Nephron (organoid): ENCODE data around the gene GPR183.

Experiments used
- H3K27ac Mint-ChIP-seq, 3 experiments: 2 replicates each; pipeline ENCODE4 v1.8.0; 2020; ENCODE audit warnings: mixed read lengths in 3 of 3, mild to moderate bottlenecking in 2 of 3, moderate library complexity in 1 of 3
- H3K27me3 Mint-ChIP-seq: 2 replicates; pipeline ENCODE4 v1.8.0; 2021; ENCODE audit warnings: low read depth, mild to moderate bottlenecking, moderate library complexity, mixed read lengths
- H3K36me3 Mint-ChIP-seq: 2 replicates; pipeline ENCODE4 v1.8.0; 2020; ENCODE audit warnings: low read depth, mixed read lengths
- H3K4me1 Mint-ChIP-seq: 2 replicates; pipeline ENCODE4 v1.8.0; 2020; ENCODE audit warnings: mixed read lengths
- H3K4me3 Mint-ChIP-seq, 3 experiments: 2 replicates each; pipeline ENCODE4 v1.8.0; 2020; ENCODE audit warnings: mild to moderate bottlenecking in 3 of 3, mixed read lengths in 3 of 3, moderate library complexity in 2 of 3
- H3K9me3 Mint-ChIP-seq: 2 replicates; pipeline ENCODE4 v1.8.0; 2020; ENCODE audit warnings: mixed read lengths
- TF ChIP-seq, protein P1 (sequence below), 3 experiments: fragments of 200-600 bp; sonication (generic); IDR thresholded peaks; one replicate each; pipeline ENCODE4 v1.5.0; 2021; ENCODE audit warnings: antibody characterized with exemption in 3 of 3; ENCODE audit not compliant: unreplicated experiment in 3 of 3

GPR183 gene, protein sequence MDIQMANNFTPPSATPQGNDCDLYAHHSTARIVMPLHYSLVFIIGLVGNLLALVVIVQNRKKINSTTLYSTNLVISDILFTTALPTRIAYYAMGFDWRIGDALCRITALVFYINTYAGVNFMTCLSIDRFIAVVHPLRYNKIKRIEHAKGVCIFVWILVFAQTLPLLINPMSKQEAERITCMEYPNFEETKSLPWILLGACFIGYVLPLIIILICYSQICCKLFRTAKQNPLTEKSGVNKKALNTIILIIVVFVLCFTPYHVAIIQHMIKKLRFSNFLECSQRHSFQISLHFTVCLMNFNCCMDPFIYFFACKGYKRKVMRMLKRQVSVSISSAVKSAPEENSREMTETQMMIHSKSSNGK

GRCh38 chr13:99307247-99307646 lies at the start of gene GPR183:
Gene GPR183 (minus strand): TSS chr13:99307399. CDS start chr13:99296145, 11,254 bp downstream.
- H3K27me3 Mint-ChIP-seq = peaks cover 3% of the 10 kb centered on the region
- TF ChIP-seq, protein P1, sequence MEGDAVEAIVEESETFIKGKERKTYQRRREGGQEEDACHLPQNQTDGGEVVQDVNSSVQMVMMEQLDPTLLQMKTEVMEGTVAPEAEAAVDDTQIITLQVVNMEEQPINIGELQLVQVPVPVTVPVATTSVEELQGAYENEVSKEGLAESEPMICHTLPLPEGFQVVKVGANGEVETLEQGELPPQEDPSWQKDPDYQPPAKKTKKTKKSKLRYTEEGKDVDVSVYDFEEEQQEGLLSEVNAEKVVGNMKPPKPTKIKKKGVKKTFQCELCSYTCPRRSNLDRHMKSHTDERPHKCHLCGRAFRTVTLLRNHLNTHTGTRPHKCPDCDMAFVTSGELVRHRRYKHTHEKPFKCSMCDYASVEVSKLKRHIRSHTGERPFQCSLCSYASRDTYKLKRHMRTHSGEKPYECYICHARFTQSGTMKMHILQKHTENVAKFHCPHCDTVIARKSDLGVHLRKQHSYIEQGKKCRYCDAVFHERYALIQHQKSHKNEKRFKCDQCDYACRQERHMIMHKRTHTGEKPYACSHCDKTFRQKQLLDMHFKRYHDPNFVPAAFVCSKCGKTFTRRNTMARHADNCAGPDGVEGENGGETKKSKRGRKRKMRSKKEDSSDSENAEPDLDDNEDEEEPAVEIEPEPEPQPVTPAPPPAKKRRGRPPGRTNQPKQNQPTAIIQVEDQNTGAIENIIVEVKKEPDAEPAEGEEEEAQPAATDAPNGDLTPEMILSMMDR (IDR thresholded peaks at IDR 0.05; ENCODE audit: unreplicated experiment in 3 of 3) = no peak
- peak within 1 kb of the TSS in 2 of 3 experiments; percentile 8 to 45 for H3K27ac Mint-ChIP-seq

DNA sequence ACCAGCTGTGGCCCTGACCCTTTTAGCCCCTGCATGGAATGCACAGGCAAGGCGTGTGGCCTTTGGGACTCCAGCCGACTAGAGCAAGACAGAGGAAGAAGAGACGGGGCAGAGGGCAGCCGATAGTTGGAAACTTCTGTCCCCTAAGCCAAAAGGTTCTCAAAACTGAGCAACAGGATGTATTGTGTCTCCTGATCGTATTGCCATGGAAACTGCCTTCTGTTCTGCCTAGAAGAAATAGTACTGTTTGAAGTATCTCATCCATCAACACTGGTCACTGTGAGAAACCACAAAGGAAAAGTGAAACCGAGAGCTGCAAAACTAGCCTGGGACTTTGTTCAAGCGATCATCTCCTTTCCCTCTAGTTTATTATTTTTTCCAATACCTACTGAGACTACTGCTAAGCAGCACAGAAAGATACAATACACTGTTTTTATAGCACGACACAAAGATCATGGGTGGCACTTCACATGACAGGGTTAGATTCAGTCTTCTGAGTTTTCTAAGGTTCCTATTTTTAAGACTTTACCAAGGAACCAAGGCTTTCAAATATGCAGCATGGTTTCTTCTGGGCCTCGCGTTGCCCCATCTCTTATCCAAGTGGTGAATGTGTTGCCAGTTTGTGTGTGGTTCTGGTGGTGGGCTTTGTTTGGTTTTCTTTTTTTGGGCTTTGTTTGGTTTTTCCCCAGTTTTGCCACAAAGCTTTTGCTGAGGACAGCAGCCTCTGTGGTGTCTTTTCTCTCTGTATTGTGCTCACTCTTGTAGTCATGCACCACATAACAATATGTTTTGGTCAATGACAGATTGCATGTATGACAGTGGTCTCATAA lies 49.3 kb upstream of the GPR183 start:
- peaks cover 4% of the 10 kb centered on the region for H3K27me3 Mint-ChIP-seq
- H3K9me3 Mint-ChIP-seq = no peaks in the 10 kb centered on the region
- H3K27ac Mint-ChIP-seq = peak overlapping the region; percentile 25 to 57 (median 34)
- H3K4me3 Mint-ChIP-seq = no peak overlapping the region
- peaks cover 75% of the 10 kb centered on the region for H3K36me3 Mint-ChIP-seq
- TF ChIP-seq, protein P1 (IDR thresholded peaks at IDR 0.05; ENCODE audit: unreplicated experiment in 3 of 3) = no peak
- peaks cover 12% of the 10 kb centered on the region for H3K4me1 Mint-ChIP-seq

More at GRCh38 chr13:99307247-99307646, at the start of gene GPR183:
- H3K9me3 Mint-ChIP-seq = no peaks in the 10 kb centered on the region
- H3K36me3 Mint-ChIP-seq = peaks cover 13% of the 10 kb centered on the region
- H3K4me1 Mint-ChIP-seq = peaks cover 42% of the 10 kb centered on the region
- H3K4me3 Mint-ChIP-seq = no peak within 1 kb of the TSS

DNA sequence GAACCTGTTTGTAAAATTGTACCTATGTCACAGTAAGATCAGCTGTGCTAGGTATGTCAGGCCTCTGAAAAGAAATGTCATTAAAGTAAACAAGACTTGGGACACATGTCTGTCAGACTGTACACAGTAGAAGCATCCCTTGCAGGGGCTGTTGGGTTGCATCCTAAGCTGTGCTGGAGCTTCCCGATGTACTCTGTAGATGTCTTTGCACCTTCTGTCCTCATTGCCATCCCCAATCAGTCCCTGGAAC lies 48.7 kb upstream of the GPR183 start:
- H3K4me3 Mint-ChIP-seq = no peak overlapping the region
- TF ChIP-seq, protein P1 (IDR thresholded peaks at IDR 0.05; ENCODE audit: unreplicated experiment in 3 of 3) = no peak
- H3K27ac Mint-ChIP-seq = peak overlapping the region; percentile 13 to 57 (median 34)
- peaks cover 12% of the 10 kb centered on the region for H3K4me1 Mint-ChIP-seq
- peaks cover 4% of the 10 kb centered on the region for H3K27me3 Mint-ChIP-seq
- no peaks in the 10 kb centered on the region for H3K9me3 Mint-ChIP-seq
- H3K36me3 Mint-ChIP-seq = peaks cover 71% of the 10 kb centered on the region

DNA sequence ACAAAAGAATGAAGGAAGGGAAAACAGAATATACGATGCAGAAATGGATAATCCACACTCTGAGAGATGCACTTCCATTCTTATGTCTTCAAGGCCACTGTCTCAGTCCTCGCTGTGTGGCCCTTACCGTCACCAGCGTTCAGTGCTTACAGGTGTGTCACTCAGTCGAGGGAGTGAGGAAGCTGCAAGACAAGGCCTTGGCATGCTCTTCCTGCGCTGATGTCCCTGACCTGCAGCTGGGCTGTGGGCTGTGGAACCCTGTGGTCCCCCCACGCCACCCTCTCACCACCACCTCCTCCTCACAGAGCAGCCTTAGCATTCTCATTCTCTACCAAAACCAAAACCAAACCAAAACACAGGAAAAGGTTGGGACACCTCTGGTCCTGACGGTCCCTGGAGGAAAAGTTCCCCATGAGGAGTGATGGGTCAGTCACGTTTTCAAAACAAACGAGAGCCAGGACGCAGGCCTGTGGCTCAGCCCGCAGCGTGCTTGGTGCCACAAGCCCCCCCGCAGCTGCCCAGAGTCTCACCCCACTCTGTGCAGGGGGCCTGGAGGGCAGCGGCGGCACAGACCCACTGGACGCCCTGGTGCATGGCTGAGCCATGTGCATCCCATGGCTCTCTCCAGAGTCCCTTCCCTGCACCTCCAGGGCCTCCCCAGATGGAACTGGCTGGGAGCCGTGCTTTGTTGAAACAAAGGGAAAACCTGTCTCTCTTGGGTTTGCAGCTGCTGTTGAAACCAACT lies 48.2 kb upstream of the GPR183 start:
- Mint-ChIP-seq H3K4me1 (peaks cover 12% of the 10 kb centered on the region), H3K27ac (no peak overlapping the region), H3K27me3 (peaks cover 4% of the 10 kb centered on the region), H3K9me3 (no peaks in the 10 kb centered on the region), H3K36me3 (peaks cover 66% of the 10 kb centered on the region), H3K4me3 (no peak overlapping the region)
- TF ChIP-seq, protein P1 (IDR thresholded peaks at IDR 0.05; ENCODE audit: unreplicated experiment in 3 of 3) = no peak

- no peak overlapping the region for H3K4me3 Mint-ChIP-seq
- no peaks in the 10 kb centered on the region for H3K9me3 Mint-ChIP-seq
- H3K27ac Mint-ChIP-seq = no peak overlapping the region
- TF ChIP-seq, protein P1 (IDR thresholded peaks at IDR 0.05; ENCODE audit: unreplicated experiment in 3 of 3) = no peak
- H3K27me3 Mint-ChIP-seq = peaks cover 4% of the 10 kb centered on the region
- peaks cover 12% of the 10 kb centered on the region for H3K4me1 Mint-ChIP-seq
- H3K36me3 Mint-ChIP-seq = peaks cover 64% of the 10 kb centered on the region
Observed at GRCh38 chr13:99354371-99354951, 47.3 kb upstream of the GPR183 start.
